ENCODE data around the gene RPS14. TPM values are rescaled to one million over a fixed set of nuclear protein-coding genes. Genes with fewer than 3 reads are reported as not detected.

The RPS14 gene
- total and polyA plus RNA-seq, 9 of the 15 experiments (the other 6 are each of a cell fraction or from before 2014, with no cell fraction given), result 1,824 to 5,983 (median 3,017) TPM

DNA sequence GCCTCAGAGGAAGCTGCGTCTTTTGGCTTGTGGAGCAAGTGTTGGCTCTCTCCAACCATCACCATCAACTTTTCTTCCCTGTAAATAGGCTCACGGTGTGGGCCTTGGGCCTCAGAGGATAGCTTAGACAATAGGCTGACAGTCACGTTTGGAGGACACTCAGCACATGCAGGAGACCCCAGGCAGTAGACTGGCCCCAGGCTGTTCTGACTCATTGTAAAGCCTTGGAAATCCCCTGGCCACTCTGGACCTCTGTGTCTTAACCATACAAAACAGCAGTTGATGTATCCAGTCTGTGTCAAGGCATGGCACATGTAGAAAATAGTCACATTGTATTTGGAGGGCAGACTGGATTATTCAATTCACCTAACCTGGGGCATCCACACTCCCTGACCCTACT, 55.4 kb downstream of the RPS14 start:
- FAIRE-seq (no peak), DNase-seq (ENCODE audit: extremely low read depth in 1 of 4, low spot score in 3 of 4) (no peak), ATAC-seq (no peak)
- Histone ChIP-seq H3K4me1 (replicated peaks in 1 of 2; ENCODE audit: control insufficient read depth in 2 of 2, insufficient read depth in 2 of 2, low read length in 2 of 2) (no peaks in the 10 kb centered on the region), H3K27me3 (ENCODE audit: control insufficient read depth in 2 of 2, insufficient read depth in 2 of 2, low read length in 2 of 2) (no peaks in the 10 kb centered on the region), H3K4me3 (no peak overlapping the region), H3K9ac (ENCODE audit: insufficient read depth in 1 of 2, low read depth in 2 of 2, low read length in 2 of 2) (no peak overlapping the region), H3K36me3 (ENCODE audit: control insufficient read depth, insufficient read depth, low read length) (peaks cover 97% of the 10 kb centered on the region), H3K79me2 (ENCODE audit: control insufficient read depth, insufficient read depth, low read length) (no peaks in the 10 kb centered on the region), H3K9me1 (ENCODE audit: control insufficient read depth, insufficient read depth, low read length) (peaks cover 5% of the 10 kb centered on the region), H3K9me3 (replicated peaks; ENCODE audit: control insufficient read depth, insufficient read depth, low read depth, low read length) (no peaks in the 10 kb centered on the region), H3K4me2 (ENCODE audit: insufficient read depth, low read length) (no peak overlapping the region), H3K27ac (ENCODE audit: extremely low read depth, low read depth, low read length) (no peak overlapping the region), H2AFZ (ENCODE audit: low read depth, low read length) (no peak overlapping the region), H4K20me1 (replicated peaks; ENCODE audit: control insufficient read depth, insufficient read depth, low read length) (peaks cover 4% of the 10 kb centered on the region; the same call in 1 of the 2 replicates)
- TF ChIP-seq SOX6 (IDR thresholded peaks at IDR 0.05) (no peak), POLR2AphosphoS5 (IDR thresholded peaks at IDR 0.05; ENCODE audit: control insufficient read depth, insufficient read depth, low read depth, low read length) (0 out of 2 replicates have a peak, but pooled peaks have one; percentile 15)
- intact Hi-C loops (cut with micrococcal nuclease) (no loop called here), in situ Hi-C loops (cut with MboI) (no loop called here)
- 69% methylated on average over 3 of the region's 3 CpGs for WGBS (ENCODE audit: insufficient coverage, low coverage, missing lambda C conversion rate)
- CTCF ChIA-PET (ENCODE audit: low intra/inter-chr PET ratio), result interaction anchor here (1.7 kb wide), 1 partner anchor 42 kb away, joined by 7 read pairs; no protein-coding TSS in a partner anchor
- no TSS peak for BruUV-seq (replicated peaks)
- POLR2A ChIA-PET, result interaction anchor here (0.5 to 1.4 kb wide), 4 partner anchors 12 to 222 kb away, joined by 3 read pairs; no protein-coding TSS in a partner anchor

DNA sequence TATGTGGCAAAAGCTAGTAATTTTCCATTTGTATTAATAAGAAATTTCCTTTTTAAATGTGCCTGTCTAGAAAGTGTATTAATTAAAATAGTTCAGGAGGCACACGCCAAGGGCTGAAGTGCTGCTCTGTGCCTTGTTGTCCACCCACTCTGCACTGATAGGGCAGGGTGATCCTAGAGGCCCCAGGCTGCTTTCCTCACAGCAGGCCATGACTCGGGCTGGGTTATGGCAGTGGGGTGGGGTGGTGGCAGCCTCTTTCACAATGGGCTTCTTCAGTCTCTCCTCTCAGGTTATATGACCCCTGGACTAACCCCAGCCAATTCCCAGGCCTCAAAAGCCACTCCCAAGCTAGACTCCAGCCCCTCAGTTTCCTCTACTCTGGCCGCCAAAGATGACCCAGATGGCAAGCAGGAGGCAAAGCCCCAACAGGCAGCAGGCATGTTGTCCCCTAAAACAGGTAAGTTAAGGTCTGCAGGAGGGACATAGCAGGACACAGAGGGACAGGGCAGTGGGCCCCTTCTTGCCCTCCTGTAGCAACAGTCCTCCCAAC, 56.4 kb downstream of the RPS14 start:
- H2AFZ ChIP-seq (ENCODE audit: low read depth, low read length), result no peak overlapping the region
- ATAC-seq (no peak), DNase-seq (ENCODE audit: extremely low read depth in 1 of 4, low spot score in 3 of 4) (no peak), FAIRE-seq (no peak)
- intact Hi-C loops (cut with micrococcal nuclease), result no loop called here
- peaks cover 97% of the 10 kb centered on the region for H3K36me3 ChIP-seq (ENCODE audit: control insufficient read depth, insufficient read depth, low read length)
- H4K20me1 ChIP-seq (replicated peaks; ENCODE audit: control insufficient read depth, insufficient read depth, low read length), result 0 out of 2 replicates have a peak, but pooled peaks cover 4% of the 10 kb centered on the region
- H3K4me3 ChIP-seq, result no peak overlapping the region
- no peaks in the 10 kb centered on the region for H3K4me1 ChIP-seq (replicated peaks in 1 of 2; ENCODE audit: control insufficient read depth in 2 of 2, insufficient read depth in 2 of 2, low read length in 2 of 2)
- CTCF ChIA-PET (ENCODE audit: low intra/inter-chr PET ratio), result interaction anchor here (1.7 kb wide), 1 partner anchor 43 kb away, joined by 7 read pairs; no protein-coding TSS in a partner anchor
- WGBS (ENCODE audit: insufficient coverage, low coverage, missing lambda C conversion rate), result 87% methylated on average over 3 of the region's 3 CpGs
- POLR2A ChIA-PET, result no interaction called here
- no peak overlapping the region for H3K4me2 ChIP-seq (ENCODE audit: insufficient read depth, low read length)
- no TSS peak for BruUV-seq (replicated peaks)
- H3K9me3 ChIP-seq (replicated peaks; ENCODE audit: control insufficient read depth, insufficient read depth, low read depth, low read length), result no peaks in the 10 kb centered on the region
- H3K9ac ChIP-seq (ENCODE audit: insufficient read depth in 1 of 2, low read depth in 2 of 2, low read length in 2 of 2), result no peak overlapping the region
- H3K9me1 ChIP-seq (ENCODE audit: control insufficient read depth, insufficient read depth, low read length), result no peaks in the 10 kb centered on the region
- no peaks in the 10 kb centered on the region for H3K27me3 ChIP-seq (ENCODE audit: control insufficient read depth in 2 of 2, insufficient read depth in 2 of 2, low read length in 2 of 2)
- no peaks in the 10 kb centered on the region for H3K79me2 ChIP-seq (ENCODE audit: control insufficient read depth, insufficient read depth, low read length)
- in situ Hi-C loops (cut with MboI), result no loop called here
- no peak overlapping the region for H3K27ac ChIP-seq (ENCODE audit: extremely low read depth, low read depth, low read length)
- TF ChIP-seq RBM22 (IDR thresholded peaks at IDR 0.05; ENCODE audit: low read depth, low read length, poor library complexity, severe bottlenecking) (no peak), NCOR1 (IDR thresholded peaks at IDR 0.05) (no peak), NR2C2 (CRISPR knock-in tag; IDR thresholded peaks at IDR 0.05) (no peak), NR2C2 (tag; IDR thresholded peaks at IDR 0.05) (no peak)
- TF ChIP-seq, protein P1, sequence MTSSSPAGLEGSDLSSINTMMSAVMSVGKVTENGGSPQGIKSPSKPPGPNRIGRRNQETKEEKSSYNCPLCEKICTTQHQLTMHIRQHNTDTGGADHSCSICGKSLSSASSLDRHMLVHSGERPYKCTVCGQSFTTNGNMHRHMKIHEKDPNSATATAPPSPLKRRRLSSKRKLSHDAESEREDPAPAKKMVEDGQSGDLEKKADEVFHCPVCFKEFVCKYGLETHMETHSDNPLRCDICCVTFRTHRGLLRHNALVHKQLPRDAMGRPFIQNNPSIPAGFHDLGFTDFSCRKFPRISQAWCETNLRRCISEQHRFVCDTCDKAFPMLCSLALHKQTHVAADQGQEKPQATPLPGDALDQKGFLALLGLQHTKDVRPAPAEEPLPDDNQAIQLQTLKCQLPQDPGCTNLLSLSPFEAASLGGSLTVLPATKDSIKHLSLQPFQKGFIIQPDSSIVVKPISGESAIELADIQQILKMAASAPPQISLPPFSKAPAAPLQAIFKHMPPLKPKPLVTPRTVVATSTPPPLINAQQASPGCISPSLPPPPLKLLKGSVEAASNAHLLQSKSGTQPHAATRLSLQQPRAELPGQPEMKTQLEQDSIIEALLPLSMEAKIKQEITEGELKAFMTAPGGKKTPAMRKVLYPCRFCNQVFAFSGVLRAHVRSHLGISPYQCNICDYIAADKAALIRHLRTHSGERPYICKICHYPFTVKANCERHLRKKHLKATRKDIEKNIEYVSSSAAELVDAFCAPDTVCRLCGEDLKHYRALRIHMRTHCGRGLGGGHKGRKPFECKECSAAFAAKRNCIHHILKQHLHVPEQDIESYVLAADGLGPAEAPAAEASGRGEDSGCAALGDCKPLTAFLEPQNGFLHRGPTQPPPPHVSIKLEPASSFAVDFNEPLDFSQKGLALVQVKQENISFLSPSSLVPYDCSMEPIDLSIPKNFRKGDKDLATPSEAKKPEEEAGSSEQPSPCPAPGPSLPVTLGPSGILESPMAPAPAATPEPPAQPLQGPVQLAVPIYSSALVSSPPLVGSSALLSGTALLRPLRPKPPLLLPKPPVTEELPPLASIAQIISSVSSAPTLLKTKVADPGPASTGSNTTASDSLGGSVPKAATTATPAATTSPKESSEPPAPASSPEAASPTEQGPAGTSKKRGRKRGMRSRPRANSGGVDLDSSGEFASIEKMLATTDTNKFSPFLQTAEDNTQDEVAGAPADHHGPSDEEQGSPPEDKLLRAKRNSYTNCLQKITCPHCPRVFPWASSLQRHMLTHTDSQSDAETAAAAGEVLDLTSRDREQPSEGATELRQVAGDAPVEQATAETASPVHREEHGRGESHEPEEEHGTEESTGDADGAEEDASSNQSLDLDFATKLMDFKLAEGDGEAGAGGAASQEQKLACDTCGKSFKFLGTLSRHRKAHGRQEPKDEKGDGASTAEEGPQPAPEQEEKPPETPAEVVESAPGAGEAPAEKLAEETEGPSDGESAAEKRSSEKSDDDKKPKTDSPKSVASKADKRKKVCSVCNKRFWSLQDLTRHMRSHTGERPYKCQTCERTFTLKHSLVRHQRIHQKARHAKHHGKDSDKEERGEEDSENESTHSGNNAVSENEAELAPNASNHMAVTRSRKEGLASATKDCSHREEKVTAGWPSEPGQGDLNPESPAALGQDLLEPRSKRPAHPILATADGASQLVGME (CRISPR knock-in tag; IDR thresholded peaks at IDR 0.05), result no peak
